NCI-H128 (cell line): Measurements from ENCODE around the gene PAIP2.
"Not testable (repeated sequence)": the region's sequence is repeated elsewhere in the genome, so short reads cannot be mapped to it uniquely, and the experiment has no call there.

Experiments used
- DNase-seq: peaks from one replicate; lab custom pipeline; 2025; ENCODE audit not compliant: unreplicated experiment; lab: John Stamatoyannopoulos, UW

PAIP2 gene

GRCh38 chr5:139315056-139315615 is 26.5 kb upstream of the PAIP2 start:
- no peak for DNase-seq

DNA sequence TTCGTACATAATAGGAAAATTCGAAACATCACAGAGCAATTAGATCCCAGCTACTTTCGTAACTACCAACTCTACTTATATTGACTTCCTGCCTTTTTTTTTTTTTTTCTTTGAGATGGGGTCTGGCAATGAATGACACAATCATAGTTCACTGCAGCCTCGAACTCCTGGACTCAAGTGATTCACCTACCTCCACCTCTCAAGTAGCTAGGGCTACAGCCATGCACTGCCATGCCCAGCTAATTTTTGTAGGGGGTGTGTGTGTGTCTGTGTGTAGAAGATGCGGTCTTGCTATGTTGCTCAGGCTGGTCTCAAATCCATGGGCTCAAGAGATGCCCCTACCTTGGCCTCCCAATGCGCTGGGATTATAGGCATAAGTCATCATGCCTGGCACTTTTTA is 5.8 kb upstream of the PAIP2 start:
- DNase-seq = no peak

DNA sequence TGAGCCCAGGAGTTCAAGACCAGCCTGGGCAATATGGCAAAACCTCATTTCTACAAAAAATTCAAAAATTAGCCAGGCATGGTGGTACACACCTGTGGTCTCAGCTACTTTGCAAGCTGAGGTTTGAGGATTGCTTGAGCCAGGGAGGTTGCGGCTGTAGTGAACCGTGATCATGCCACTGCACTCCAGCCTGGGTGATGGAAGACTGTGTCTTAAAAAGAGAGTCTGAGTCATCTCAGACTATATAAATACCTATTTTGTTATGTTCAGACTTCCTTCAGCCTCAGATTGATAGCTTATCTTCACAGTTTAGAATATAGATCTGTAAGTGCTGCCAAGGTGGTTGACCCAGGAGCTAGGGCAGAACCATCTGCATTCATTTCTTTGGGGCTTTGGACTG is 1.6 kb upstream of the PAIP2 start:
- no peak for DNase-seq

DNA sequence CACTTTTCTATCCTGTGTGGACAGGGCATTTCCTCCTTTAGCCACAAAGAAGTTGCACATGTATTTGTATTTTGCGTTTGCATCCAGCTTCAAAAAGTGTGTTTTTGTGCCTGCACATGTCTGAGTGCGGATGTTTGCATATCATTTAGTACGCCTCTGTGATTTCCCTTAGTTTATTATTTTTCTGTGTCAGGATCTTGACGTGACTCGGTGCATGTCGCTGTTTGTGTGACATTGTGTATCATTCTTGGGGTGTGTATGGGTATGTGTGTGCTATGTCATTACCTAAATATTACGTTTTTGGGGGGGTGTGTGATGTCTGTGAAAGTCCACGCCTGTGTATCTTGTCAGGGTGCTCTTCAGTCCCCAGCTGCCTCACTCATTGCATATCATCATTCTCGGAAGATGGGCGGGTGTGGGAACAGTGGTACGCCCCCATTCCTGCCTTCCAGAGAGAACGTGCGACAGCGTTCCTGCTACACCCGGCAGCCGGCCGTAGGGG is 416 bp upstream of the PAIP2 start:
- DNase-seq = no peak

GRCh38 chr5:139342423-139342723 is 719 bp downstream of the PAIP2 start:
- no peak for DNase-seq

DNA sequence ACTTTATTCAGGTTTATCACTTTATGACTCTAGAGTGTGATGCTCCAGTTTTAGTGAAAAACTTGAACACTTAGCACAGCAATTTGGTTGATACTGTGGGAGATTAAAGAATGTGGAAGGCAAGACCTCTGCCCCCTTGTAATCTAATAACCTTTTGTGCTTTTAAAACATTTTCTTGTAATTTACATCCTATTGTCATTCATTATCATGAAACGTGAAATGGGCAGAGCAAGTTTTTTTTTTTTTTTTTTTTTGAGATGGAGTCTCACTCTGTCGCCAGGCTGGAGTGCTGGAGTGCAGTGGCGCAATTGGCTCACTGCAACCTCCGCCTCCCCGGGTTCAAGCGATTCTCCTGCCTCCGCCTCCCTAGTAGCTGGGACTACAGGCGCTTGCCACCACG is 1.8 kb downstream of the PAIP2 start:
- DNase-seq = no peak

DNA sequence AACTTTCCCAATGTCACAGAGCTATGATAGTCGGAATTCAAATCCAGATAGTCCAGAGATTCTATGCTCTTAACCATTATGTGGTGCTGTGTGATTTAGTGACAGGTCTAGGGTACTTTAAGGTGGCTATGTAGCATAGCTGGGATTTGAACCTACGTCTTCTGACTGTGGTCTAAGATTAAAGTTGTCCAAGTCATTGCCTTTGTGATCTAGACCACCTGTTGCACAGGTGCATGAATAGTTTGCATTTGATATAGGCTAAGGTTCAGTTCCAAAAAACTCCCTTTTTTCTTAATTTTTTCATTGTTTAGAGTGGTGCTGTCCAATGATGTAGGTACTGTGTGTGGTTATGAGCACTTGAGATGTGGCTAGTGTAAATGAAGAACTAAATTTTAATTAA is 2.5 kb downstream of the PAIP2 start:
- no peak for DNase-seq

GRCh38 chr5:139345442-139345841 is 3.8 kb downstream of the PAIP2 start:
- not testable (repeated sequence) for DNase-seq

GRCh38 chr5:139347863-139348262 is 6.2 kb downstream of the PAIP2 start:
- not testable (repeated sequence) for DNase-seq

GRCh38 chr5:139354186-139354585 is 12.5 kb downstream of the PAIP2 start:
- DNase-seq = no peak

DNA sequence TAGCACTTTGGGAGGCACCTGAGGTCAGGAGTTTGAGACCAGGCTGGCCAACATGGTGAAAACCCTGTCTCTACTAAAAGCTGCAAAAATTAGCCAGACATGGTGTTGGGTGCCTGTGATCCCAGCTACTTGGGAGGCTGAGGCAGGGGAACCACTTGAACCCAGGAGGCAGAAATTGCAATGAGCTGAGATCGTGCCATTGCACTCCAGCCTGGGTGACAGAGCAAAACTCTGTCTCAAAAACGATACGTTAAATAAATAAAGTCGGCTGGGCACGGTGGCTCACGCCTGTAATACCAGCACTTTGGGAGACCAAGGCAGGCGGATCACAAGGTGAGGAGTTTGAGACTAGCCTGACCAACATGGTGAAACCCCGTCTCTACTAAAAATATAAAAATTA is 14.2 kb downstream of the PAIP2 start:
- not testable (repeated sequence) for DNase-seq

GRCh38 chr5:139358064-139358463 is 16.4 kb downstream of the PAIP2 start:
- DNase-seq = no peak

DNA sequence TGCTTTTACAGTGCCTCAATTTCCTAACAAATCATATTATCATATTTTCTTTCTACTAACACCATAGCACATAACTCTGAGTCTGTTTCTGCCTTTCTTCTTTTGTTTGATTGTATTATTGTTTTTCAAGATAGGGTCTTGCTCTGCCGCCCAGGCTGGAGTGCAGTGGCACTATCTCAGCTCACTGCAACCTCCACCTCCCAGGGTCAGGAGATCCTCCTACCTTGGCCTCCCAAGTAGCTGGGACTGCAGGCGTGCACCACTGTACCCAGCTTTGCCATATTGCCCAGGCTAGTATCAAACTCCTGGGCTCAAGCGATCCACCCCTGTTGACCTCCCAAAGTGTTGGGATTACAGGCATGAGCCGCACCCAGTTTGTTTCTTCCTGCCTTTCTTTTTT is 18.7 kb downstream of the PAIP2 start:
- no peak for DNase-seq

DNA sequence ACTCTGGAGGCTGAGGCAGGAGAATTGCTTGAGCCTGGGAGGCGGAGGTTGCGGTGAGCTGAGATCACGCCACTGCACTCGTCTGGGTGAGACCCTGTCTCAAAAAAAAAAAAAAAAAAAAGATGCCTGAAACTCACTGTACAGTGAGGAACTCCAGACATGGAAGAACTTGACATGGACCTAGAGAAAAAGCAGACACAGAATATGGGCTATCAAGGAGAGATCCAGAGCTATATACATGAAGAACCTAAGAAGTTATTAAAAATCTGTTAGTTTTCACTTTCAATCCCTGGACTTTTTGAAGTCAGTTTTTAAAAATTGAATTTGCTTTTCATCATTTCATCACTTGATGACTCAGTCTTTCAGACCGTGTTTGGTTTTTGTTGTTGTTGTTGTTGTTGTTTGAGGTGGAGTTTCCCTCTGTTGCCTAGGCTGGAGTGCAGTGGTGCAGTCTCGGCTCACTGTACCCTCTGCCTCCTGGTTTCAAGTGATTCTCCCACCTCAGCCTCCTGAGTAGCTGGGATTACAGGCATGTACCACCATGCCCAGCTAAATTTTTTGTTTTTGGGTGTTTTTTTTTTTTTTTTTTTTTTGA is 20.3 kb downstream of the PAIP2 start:
- DNase-seq = no peak

- no peak for DNase-seq
Measured at GRCh38 chr5:139363937-139364336, 22.3 kb downstream of the PAIP2 start.

DNA sequence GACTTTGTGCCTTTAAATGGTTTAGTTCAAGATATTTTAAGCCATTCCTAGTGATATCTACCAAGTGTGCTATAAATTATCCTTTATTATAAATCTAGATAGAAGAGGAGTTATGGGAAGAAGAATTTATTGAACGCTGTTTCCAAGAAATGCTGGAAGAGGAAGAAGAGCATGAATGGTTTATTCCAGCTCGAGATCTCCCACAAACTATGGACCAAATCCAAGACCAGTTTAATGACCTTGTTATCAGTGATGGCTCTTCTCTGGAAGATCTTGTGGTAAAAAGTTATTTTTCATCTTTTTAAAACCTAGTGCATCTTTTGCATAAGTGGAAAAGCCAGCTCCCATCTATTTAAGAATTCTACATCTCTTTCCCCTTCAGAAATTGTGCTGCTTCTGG is 22.8 kb downstream of the PAIP2 start:
- DNase-seq = no peak

DNA sequence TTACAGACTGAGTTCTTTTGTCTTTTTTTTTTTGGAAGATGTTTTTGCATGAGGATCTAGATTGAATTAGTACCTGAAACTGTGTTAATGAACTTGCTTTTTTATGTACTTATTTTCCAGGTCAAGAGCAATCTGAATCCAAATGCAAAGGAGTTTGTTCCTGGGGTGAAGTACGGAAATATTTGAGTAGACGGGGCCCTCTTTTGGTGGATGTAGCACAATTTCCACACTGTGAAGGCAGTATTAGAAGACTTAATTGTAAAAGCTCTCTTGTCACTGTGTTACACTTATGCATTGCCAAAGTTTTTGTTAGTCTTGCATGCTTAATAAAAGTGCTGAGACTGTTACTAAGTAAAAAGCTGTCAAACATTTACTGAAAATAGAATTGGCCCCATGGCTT is 27.0 kb downstream of the PAIP2 start:
- no peak for DNase-seq

DNA sequence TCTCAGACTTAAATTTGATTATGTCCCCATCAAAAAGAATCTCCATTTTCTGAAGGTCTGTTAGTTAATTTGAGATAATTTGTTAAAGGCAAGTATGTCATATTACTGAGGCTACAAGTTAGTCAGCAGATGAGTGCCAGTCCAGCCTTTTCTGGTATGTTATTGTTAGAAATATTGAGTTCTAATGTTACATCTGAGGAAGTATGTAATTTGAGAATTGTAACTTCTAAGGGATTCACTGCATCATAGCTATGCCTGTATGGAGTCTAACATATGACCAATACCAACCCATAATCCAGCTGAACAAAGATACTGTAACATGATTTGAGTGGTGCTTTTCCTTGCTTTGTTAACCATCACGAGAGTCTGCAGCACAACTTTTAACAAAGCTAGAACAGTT is 27.5 kb downstream of the PAIP2 start:
- no peak for DNase-seq

- no peak for DNase-seq
Measured at GRCh38 chr5:139371482-139372435, 30.1 kb downstream of the PAIP2 start.

GRCh38 chr5:139374909-139375308 is 33.3 kb downstream of the PAIP2 start:
- DNase-seq = no peak

- no peak for DNase-seq
Measured at GRCh38 chr5:139376364-139376763, 34.7 kb downstream of the PAIP2 start.

DNA sequence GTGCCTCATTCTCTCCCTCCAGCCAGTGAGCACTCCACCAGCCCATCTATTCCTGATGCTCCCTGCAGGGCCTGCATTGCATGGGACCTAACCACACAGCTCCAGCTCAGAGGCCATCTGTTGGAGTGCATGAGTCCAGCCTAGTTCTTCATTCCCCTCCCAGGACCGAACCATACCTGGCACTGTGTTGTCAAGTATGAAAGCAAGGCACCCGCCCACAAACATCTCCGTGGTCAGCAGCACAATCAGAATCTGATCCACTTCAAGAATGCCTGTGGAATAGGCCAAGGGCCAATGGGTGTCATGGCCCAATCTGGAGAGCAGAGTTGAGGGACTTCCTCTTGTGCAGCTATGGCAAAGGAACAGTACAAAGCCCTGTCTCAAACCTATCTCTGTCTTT is 35.6 kb downstream of the PAIP2 start:
- no peak for DNase-seq
